K562 (cell line): ENCODE data around the gene SART3. TPM values are rescaled to one million over a fixed set of nuclear protein-coding genes. Genes with fewer than 3 reads are reported as not detected.
A peak's percentile ranks its signal among the peaks of the same experiment; 100 is the strongest.

Source experiments
- BRCA1 ChIP-seq, 2 experiments: fragments of 450-650 bp in 1 of 2; sonication (generic) in 1 of 2; formaldehyde crosslinking in 1 of 2; IDR thresholded peaks; 2 replicates each; pipeline versions ENCODE4 v1.5.0 to v1.6.1; 2017 to 2020; ENCODE audit warnings: mild to moderate bottlenecking in 1 of 2, missing genetic modification reagents in 1 of 2
- CXXC5 ChIP-seq: fragments of 250-450 bp; sonication (Bioruptor Pico); IDR thresholded peaks from 2 replicates; pipeline ENCODE4 v1.8.0; 2022; ENCODE audit warnings: inconsistent platforms, mild to moderate bottlenecking, moderate library complexity
- EGR1 ChIP-seq: fragments of 450-650 bp; conservative IDR thresholded peaks from 2 replicates; pipeline ENCODE4 v1.6.1; 2017; ENCODE audit warnings: mild to moderate bottlenecking
- LARP7 ChIP-seq: fragments of 450-650 bp; IDR thresholded peaks from 2 replicates; pipeline ENCODE4 v1.6.1; 2016
- MYNN ChIP-seq, 2 experiments: sonication (generic); formaldehyde crosslinking in 1 of 2; IDR thresholded peaks; 2 replicates each; pipeline versions ENCODE4 v1.5.0 to v1.6.1; 2016 to 2020; ENCODE audit warnings: antibody characterized with exemption in 1 of 2, missing genetic modification reagents in 1 of 2
- NCOA2 ChIP-seq, 2 experiments: fragments of 450-650 bp; IDR thresholded peaks; 2 replicates each; pipeline ENCODE4 v1.6.1; 2018; ENCODE audit warnings: mild to moderate bottlenecking in 2 of 2, moderate library complexity in 1 of 2; ENCODE audit not compliant: partially characterized antibody in 2 of 2
- RUNX1 ChIP-seq: sonication (generic); IDR thresholded peaks from 2 replicates; pipeline ENCODE4 v1.6.1; 2016; ENCODE audit warnings: antibody characterized with exemption, low read depth
- SAFB2 ChIP-seq: fragments of 200-400 bp; formaldehyde crosslinking; IDR thresholded peaks from 2 replicates; pipeline ENCODE4 v1.6.1; 2018; ENCODE audit warnings: borderline replicate concordance, low read length, low read depth, moderate library complexity; ENCODE audit not compliant: severe bottlenecking
- SLC30A9 ChIP-seq: fragments of 250-450 bp; sonication (Bioruptor Pico); IDR thresholded peaks from 2 replicates; pipeline ENCODE4 v1.8.0; 2022; ENCODE audit warnings: mild to moderate bottlenecking, moderate library complexity
- ZBTB12 ChIP-seq: fragments of 250-450 bp; sonication (Bioruptor Pico); IDR thresholded peaks from 2 replicates; pipeline ENCODE4 v1.4.0; 2020
- ZBTB17 ChIP-seq: fragments of 450-650 bp; formaldehyde crosslinking; IDR thresholded peaks from 2 replicates; pipeline ENCODE4 v1.4.0; 2020; ENCODE audit warnings: mild to moderate bottlenecking
- ZBTB2 ChIP-seq: fragments of 450-650 bp; IDR thresholded peaks from 2 replicates; pipeline ENCODE4 v1.6.1; 2016; ENCODE audit warnings: antibody characterized with exemption
- ZEB2 ChIP-seq: fragments of 450-650 bp; IDR thresholded peaks from 2 replicates; pipeline ENCODE4 v1.6.1; 2016
- ZKSCAN8 ChIP-seq: fragments of 200-800 bp; sonication (Bioruptor generic); IDR thresholded peaks from 2 replicates; pipeline ENCODE4 v1.6.1; 2016; ENCODE audit warnings: missing genetic modification characterization, missing compliant biosample characterization
- ZNF274 ChIP-seq: IDR thresholded peaks from 2 replicates; pipeline ENCODE4 v1.6.1; 2011; ENCODE audit warnings: low read depth, mild to moderate bottlenecking, low read length, moderate library complexity, borderline replicate concordance
- ZNF280A ChIP-seq: fragments of 450-650 bp; IDR thresholded peaks from 2 replicates; pipeline ENCODE4 v1.6.1; 2018; ENCODE audit warnings: mild to moderate bottlenecking, low read depth; ENCODE audit not compliant: partially characterized antibody
- ZNF668 ChIP-seq: fragments of 250-450 bp; sonication (Bioruptor Pico); IDR thresholded peaks from 2 replicates; pipeline ENCODE4 v1.8.0; 2022; ENCODE audit warnings: mild to moderate bottlenecking, inconsistent platforms
- polyA plus RNA-seq, 8 experiments: library from polyadenylated mRNA; depleted of rRNA in 4 of 8; stranded (reverse) in 5 of 8; unstranded in 3 of 8; fragments of >200 nt; fragmentation: Nextera tagmentation in 2 of 8; fragmentation: Illumina TruSeq in 1 of 8; extraction: Ambion mirVana in 2 of 8; extraction: Trizol in 1 of 8; gene quantifications; 2 replicates each; pipeline versions ENCODE4 v1.2.1 to v1.2.3, GENCODE V29; 2011 to 2014; ENCODE audit warnings: inconsistent platforms in 1 of 8, missing spikeins in 1 of 8
- total RNA-seq, 7 experiments: library from RNA; depleted of rRNA in 6 of 7; stranded (reverse); fragments of >200 nt in 6 of 7; fragmentation: Illumina TruSeq in 2 of 7; extraction: Trizol in 2 of 7; gene quantifications; 2 replicates each; pipeline versions ENCODE4 v1.2.1 to v1.2.3, GENCODE V29; 2011 to 2021; ENCODE audit warnings: low replicate concordance in 1 of 7
- TF ChIP-seq, protein P1 (sequence below): fragments of 250-450 bp; sonication (Bioruptor Pico); IDR thresholded peaks from 2 replicates; pipeline ENCODE4 v1.8.0; 2021; ENCODE audit warnings: mild to moderate bottlenecking, moderate library complexity
- TF ChIP-seq, protein P2 (sequence below): fragments of 250-450 bp; sonication (Bioruptor Pico); IDR thresholded peaks from 2 replicates; pipeline ENCODE4 v1.5.0; 2021
- TF ChIP-seq, protein P3 (sequence below): fragments of 450-650 bp; IDR thresholded peaks from 2 replicates; pipeline ENCODE4 v1.6.1; 2016

Gene SART3
- total and polyA plus RNA-seq, 9 of the 15 experiments (the other 6 are each of a cell fraction or from before 2014, with no cell fraction given): 8.9 to 167 (median 56.7) TPM

- TF ChIP-seq, protein P1, sequence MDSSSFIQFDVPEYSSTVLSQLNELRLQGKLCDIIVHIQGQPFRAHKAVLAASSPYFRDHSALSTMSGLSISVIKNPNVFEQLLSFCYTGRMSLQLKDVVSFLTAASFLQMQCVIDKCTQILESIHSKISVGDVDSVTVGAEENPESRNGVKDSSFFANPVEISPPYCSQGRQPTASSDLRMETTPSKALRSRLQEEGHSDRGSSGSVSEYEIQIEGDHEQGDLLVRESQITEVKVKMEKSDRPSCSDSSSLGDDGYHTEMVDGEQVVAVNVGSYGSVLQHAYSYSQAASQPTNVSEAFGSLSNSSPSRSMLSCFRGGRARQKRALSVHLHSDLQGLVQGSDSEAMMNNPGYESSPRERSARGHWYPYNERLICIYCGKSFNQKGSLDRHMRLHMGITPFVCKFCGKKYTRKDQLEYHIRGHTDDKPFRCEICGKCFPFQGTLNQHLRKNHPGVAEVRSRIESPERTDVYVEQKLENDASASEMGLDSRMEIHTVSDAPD: no peak
- TF ChIP-seq ZKSCAN8 (CRISPR knock-in tag): 0 out of 2 replicates have a peak, but pooled peaks have one; percentile 29
- TF ChIP-seq ZNF274: no peak
- TF ChIP-seq ZNF668 (CRISPR knock-in tag): no peak
- no peak for TF ChIP-seq SLC30A9
- no peak for TF ChIP-seq ZEB2
- TF ChIP-seq, protein P2, sequence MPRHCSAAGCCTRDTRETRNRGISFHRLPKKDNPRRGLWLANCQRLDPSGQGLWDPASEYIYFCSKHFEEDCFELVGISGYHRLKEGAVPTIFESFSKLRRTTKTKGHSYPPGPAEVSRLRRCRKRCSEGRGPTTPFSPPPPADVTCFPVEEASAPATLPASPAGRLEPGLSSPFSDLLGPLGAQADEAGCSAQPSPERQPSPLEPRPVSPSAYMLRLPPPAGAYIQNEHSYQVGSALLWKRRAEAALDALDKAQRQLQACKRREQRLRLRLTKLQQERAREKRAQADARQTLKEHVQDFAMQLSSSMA (CRISPR knock-in tag): peak; percentile 99
- TF ChIP-seq EGR1: no peak
- TF ChIP-seq ZBTB12: peak; percentile 49; the same call in 1 of the 2 replicates
- no peak for TF ChIP-seq BRCA1 (IDR thresholded peaks at IDR 0.05)
- TF ChIP-seq BRCA1 (CRISPR knock-in tag; IDR thresholded peaks at IDR 0.05): no peak
- no peak for TF ChIP-seq ZBTB2
- TF ChIP-seq MYNN (IDR thresholded peaks at IDR 0.05): no peak
- no peak for TF ChIP-seq MYNN (CRISPR knock-in tag; IDR thresholded peaks at IDR 0.05)
- TF ChIP-seq, protein P3, sequence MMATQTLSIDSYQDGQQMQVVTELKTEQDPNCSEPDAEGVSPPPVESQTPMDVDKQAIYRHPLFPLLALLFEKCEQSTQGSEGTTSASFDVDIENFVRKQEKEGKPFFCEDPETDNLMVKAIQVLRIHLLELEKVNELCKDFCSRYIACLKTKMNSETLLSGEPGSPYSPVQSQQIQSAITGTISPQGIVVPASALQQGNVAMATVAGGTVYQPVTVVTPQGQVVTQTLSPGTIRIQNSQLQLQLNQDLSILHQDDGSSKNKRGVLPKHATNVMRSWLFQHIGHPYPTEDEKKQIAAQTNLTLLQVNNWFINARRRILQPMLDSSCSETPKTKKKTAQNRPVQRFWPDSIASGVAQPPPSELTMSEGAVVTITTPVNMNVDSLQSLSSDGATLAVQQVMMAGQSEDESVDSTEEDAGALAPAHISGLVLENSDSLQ: peak; percentile 72
- TF ChIP-seq SAFB2: no peak
- no peak for TF ChIP-seq RUNX1
- TF ChIP-seq CXXC5 (CRISPR knock-in tag): peak; percentile 41
- TF ChIP-seq ZBTB17: no peak
- no peak for TF ChIP-seq ZNF280A
- TF ChIP-seq NCOA2 (IDR thresholded peaks at IDR 0.05; ENCODE audit: partially characterized antibody in 2 of 2): peak in 1 of 2 experiments; percentile 98
- no peak for TF ChIP-seq LARP7
Observed at GRCh38 chr12:108560752-108561719, at the start of gene SART3 (continued).
